ENCODE results near the gene TFB1M. TPM values are rescaled to one million over a fixed set of nuclear protein-coding genes. Genes with fewer than 3 reads are reported as not detected.
"Not testable (repeated sequence)": the region's sequence is repeated elsewhere in the genome, so short reads cannot be mapped to it uniquely, and the experiment has no call there.

TFB1M gene
- 14.0 TPM for total RNA-seq (ENCODE audit: insufficient read depth, low replicate concordance)

DNA sequence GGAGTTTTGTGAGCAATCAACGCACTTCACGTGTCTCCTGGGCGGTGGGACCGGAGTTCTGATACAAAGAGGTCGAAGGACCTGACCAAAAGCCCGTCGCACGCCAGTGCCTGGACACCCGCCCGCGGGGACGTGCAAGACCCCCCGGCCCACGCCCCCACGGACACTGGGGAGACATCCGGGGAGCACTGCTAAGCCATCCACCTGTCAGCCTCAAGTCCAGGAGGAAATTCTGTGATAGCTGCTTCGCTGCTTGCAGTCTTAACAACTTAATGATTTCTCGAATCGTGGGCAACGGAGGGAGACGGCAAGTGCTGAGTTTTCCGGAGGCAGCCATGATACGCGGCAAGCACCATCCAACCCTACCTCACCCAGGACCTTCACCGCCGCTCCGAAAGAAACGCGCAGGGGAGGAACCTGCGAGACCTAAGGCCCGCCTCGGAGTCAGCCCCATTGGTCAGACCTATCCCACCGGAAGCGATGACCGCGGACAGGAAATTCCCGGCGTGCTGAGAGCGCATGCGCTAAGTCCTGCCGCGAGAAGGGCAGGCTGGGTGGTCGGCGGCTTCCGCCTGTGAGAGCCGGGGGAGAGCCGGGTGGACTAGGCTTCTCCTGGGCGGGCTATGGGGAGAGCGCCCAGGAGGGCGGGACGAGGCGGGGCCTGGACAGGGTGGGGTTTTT, at the start of gene TFB1M:
TFB1M (minus strand) TSS at position 393 of the 681 bp plus-strand sequence; CDS start at position 337, 56 bp downstream.
- peak; percentile 100 for DNase-seq (ENCODE audit: low spot score)

DNA sequence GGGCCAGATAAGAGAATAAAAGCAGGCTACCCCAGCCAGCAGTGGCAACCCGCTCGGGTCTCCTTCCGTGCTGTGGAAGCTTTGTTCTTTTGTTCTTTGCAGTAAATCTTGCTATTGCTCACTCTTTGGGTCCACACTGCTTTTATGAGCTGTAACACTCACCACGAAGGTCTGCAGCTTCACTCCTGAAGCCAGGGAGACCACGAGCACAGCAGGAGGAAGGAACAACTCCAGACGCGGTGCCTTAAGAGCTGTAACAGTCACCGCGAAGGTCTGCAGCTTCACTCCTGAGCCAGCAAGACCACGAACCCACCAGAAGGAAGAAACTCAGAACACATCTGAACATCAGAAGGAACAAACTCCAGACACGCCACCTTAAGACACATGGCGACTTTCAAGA, 49.7 kb upstream of the TFB1M start:
- not testable (repeated sequence) for DNase-seq (ENCODE audit: low spot score)

DNA sequence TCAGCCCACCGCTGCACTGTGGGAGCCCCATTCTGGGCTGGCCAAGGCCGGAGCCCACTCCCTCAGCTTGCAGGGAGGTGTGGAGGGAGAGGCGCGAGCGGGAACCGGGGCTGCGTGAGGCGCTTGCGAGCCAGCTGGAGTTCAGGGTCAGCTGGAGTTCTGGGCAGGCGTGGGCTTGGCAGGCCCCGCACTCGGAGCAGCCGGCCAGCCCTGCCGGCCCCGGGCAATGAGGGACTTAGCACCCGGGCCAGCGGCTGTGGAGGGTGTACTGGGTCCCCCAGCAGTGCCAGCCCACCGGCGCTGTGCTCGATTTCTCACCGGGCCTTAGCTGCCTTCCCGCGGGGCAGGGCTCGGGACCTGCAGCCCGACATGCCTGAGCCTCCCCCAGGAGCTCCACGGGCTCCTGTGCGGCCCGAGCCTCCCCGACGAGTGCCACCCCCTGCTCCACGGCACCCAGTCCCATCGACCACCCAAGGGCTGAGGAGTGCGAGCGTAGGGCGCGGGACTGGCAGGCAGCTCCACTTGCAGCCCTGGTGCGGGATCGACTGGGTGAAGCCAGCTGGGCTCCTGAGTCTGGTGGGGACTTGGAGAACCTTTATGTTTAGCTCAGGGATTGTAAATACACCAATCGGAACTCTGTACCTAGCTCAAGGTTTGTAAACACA, 48.8 kb upstream of the TFB1M start:
- DNase-seq (ENCODE audit: low spot score) = not testable (repeated sequence)

- DNase-seq (ENCODE audit: low spot score) = no peak
Measured at GRCh38 chr6:155354167-155354566, 39.9 kb upstream of the TFB1M start.

GRCh38 chr6:155352811-155353210, 38.5 kb upstream of the TFB1M start:
- DNase-seq (ENCODE audit: low spot score) = no peak

DNA sequence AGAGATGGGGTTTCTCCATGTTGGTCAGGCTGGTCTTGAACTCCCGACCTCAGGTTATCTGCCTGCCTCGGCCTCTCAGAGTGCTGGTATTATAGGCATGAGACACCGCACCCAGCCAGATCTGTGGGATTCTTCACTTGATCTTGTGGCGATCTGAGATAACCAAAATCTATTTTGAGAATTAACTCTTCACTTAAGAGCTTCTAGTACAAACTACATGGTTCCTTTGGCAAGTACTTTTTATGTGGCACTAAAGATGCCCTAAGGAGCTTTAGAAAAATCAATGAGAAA, 37.8 kb upstream of the TFB1M start:
- no peak for DNase-seq (ENCODE audit: low spot score)

GRCh38 chr6:155351273-155352129, 37.2 kb upstream of the TFB1M start:
- DNase-seq (ENCODE audit: low spot score) = no peak

DNA sequence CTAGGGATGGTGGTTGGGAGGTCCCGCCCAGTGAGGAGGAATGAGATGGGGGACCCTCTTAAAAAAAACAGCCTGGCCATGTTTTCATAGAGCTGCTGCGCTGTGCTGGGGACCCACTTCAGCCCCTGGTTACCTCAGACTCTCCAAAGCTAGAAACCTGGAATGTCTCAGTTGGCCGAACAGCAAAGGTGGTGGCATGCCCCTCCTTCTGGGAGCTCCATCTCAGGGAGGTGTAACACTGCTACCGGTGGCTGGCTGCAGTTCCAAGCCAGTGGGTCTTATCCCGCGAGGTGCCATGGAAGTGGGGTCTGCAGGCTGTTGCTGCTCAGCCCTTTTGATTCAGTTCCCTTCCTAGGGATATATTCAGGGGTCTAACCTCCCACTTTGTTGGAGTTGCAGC, 35.7 kb upstream of the TFB1M start:
- no peak for DNase-seq (ENCODE audit: low spot score)

DNA sequence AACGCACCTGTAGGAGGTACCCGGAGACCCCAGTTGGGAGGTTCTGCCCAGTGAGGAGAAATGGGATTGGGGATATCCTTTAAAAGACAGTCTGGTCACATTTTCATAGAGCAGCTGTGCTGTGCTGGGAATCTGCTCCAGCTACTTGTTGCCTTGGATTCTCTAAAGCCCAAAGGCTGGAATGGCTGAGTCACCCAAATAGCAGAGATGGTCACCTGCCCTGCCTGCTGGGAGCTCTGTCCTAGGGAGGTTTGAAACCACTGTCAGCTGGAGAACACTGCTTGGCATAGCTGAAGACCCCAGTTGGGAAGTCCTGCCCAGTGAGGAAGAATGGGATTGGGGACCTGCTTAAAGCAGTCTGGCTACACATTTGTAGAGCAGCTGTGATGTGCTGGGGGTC, 34.8 kb upstream of the TFB1M start:
- no peak for DNase-seq (ENCODE audit: low spot score)

- DNase-seq (ENCODE audit: low spot score) = no peak
Measured at GRCh38 chr6:155347800-155348199, 33.5 kb upstream of the TFB1M start.

- DNase-seq (ENCODE audit: low spot score) = no peak
Measured at GRCh38 chr6:155346957-155347356, 32.7 kb upstream of the TFB1M start.

DNA sequence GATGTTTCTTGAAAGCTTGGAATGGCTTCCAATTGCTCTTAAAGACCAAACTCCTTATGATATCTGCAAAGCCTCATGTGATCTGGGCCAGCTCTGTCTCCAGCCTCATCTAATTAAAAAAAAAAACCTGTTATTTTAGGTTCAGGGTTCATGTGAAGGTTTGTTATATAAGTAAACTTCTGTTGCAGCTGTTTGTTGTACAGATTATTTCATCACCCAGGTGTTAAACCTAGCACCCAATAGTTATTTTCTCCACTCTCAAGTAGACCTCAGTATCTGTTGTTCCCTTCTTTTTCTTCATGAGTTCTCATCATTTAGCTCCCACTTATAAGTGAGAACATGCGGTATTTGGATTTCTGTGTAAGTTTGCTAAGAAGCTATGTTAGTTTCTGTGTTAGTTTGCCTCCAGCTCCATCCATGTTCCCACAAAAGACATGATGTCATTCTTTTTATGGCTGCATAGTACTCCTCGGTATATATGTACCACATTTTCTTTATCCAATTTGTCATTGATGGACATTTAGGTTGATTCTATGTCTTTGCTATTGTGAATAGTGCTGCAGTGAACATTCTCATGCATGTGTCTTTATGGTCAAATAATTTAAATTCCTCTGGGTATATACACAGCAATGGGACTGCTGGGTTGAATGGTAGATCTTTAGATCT, 30.2 kb upstream of the TFB1M start:
- DNase-seq (ENCODE audit: low spot score) = no peak

GRCh38 chr6:155341130-155341828, 27.0 kb upstream of the TFB1M start:
- no peak for DNase-seq (ENCODE audit: low spot score)

- no peak for DNase-seq (ENCODE audit: low spot score)
Measured at GRCh38 chr6:155340464-155341129, 26.3 kb upstream of the TFB1M start.

- DNase-seq (ENCODE audit: low spot score) = not testable (repeated sequence)
Measured at GRCh38 chr6:155339929-155340328, 25.6 kb upstream of the TFB1M start.

DNA sequence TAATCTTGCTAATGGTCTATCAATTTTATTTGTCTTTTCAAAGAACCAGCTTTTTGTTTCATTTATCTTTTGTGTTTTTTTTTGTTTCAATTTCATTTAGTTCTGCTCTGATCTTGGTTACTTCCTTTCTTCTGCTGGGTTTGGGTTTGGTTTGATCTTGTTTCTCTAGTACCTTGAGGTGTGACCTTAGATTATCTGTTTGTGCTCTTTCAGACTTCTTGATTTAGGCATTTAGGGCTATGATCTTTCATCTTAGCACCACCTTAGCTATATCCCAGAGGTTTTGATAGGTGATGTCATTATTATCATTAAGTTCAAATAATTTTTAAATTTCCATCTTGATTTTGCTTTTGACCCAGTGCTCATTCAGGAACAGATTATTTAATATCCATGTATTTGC, 24.0 kb upstream of the TFB1M start:
- not testable (repeated sequence) for DNase-seq (ENCODE audit: low spot score)

- no peak for DNase-seq (ENCODE audit: low spot score)
Measured at GRCh38 chr6:155335265-155335664, 21.0 kb upstream of the TFB1M start.

DNA sequence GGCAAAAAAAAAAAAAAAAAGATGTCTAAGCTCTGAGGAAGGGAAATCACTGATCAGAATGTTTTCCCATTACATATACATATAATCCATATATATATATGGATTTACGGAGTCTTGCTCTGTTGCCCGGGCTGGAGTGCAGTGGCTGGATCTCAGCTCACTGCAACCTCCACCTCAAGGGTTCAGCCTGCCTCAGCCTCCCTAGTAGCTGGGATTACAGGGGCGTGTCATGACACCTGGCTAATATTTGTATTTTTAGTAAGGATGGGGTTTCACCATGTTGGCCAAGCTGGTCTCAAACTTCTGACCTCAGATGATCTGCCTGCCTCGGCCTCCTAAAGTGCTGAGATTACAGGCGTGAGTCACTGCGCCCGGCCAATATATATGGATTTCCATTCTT, 19.8 kb upstream of the TFB1M start:
- DNase-seq (ENCODE audit: low spot score) = not testable (repeated sequence)

DNA sequence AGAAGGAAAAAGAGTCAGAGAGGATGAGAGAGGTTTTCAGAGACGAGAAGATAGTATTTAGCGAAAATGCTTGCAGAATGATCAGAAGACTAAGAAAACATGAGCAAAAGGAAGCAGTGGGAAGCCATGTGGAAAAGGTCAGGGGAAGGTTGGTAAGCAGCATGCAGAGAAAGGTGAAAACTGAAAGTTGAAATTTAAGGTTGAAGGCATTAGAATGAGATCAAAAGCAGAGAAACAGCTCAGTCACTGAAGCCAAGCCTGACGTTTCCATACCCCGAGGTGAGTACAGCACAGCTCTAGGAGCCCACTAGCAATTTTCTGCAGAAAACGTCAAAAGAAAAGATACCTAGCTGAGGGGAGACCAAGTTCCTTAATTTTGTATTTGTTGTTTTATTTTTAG, 19.1 kb upstream of the TFB1M start:
- no peak for DNase-seq (ENCODE audit: low spot score)

GRCh38 chr6:155330922-155331321, 16.6 kb upstream of the TFB1M start:
- no peak for DNase-seq (ENCODE audit: low spot score)
